HG03571 (cell line): ENCODE data around the gene AGBL1.
"Not testable (repeated sequence)": the region's sequence is repeated elsewhere in the genome, so short reads cannot be mapped to it uniquely, and the experiment has no call there.

Experiments
- ATAC-seq: cut with Tn5 transposase; IDR thresholded peaks from one replicate; pipeline ENCODE4 v1.9.1; 2021; ENCODE audit not compliant: unreplicated experiment

The AGBL1 gene

DNA sequence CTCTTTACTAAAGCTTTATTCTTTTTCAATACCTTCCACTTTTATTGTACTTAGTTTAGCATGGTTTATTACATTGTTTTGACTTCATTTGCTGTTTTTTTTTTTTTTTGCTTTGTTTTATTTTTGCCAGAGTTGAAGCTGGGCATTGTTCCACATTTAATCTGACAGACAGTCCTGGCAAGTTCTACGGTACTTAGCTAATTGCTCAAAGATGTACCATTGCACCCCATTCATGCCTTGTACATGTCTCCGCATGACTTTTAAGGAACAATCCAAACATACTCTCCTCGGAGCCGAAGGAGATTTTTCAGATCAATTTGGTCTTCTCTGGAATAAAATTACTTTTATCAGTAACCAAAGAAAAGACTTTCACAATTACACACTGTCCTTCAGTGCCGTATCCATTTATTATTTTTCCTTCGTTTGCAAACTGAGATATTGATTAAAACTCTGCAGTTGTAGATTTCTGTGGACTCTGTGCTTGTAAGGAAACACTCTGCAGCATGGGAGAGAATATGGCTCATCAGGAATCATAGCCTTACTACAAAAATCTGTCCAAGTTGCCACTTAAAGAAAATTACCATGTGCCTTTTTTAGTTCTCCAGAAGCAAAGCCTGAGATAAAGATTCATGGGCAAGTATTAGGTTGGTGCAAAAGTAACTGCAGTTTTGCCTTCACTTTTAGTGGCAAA lies 952.0 kb downstream of the AGBL1 start:
- ATAC-seq = no peak

GRCh38 chr15:87032295-87032694 lies 952.6 kb downstream of the AGBL1 start:
- no peak for ATAC-seq

- ATAC-seq = no peak
Observed at GRCh38 chr15:87033056-87033455, 953.4 kb downstream of the AGBL1 start.

GRCh38 chr15:87034886-87035285 lies 955.2 kb downstream of the AGBL1 start:
- no peak for ATAC-seq

GRCh38 chr15:87038404-87038803 lies 958.7 kb downstream of the AGBL1 start:
- ATAC-seq = no peak

DNA sequence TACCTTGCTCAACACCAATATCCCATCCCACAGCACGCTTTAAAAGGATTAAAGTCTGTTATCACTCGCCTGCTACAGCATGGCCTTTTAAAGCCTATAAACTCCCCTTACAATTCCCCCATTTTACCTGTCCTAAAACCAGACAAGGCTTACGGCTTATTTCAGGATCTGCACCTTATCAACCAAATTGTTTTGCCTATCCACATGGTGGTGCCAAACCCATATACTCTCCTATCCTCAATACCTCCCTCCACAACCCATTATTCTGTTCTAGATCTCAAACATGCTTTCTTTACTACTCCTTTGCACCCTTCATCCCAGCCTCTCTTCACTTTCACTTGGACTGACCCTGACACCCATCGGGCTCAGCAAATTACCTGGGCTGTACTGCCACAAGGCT lies 962.9 kb downstream of the AGBL1 start:
- ATAC-seq = not testable (repeated sequence)

DNA sequence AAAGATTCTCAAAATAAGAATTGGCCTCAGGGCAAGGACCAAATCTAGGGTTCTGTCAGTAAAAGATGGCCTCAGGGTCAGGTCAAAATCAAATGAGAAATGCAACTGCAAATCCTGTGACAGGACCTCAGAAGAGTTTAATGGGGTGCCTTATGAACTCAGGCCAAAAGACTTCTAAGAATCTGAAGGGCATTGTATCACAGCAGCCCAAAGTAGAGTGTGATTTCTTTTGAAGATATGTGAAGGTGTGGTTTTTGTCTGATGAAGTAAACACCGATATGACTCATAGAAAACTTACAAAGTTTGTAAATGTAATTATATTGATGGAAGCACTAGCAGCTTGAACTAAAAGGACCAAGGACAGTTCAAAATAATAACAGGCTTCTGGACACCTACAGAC lies 966.1 kb downstream of the AGBL1 start:
- ATAC-seq = no peak

DNA sequence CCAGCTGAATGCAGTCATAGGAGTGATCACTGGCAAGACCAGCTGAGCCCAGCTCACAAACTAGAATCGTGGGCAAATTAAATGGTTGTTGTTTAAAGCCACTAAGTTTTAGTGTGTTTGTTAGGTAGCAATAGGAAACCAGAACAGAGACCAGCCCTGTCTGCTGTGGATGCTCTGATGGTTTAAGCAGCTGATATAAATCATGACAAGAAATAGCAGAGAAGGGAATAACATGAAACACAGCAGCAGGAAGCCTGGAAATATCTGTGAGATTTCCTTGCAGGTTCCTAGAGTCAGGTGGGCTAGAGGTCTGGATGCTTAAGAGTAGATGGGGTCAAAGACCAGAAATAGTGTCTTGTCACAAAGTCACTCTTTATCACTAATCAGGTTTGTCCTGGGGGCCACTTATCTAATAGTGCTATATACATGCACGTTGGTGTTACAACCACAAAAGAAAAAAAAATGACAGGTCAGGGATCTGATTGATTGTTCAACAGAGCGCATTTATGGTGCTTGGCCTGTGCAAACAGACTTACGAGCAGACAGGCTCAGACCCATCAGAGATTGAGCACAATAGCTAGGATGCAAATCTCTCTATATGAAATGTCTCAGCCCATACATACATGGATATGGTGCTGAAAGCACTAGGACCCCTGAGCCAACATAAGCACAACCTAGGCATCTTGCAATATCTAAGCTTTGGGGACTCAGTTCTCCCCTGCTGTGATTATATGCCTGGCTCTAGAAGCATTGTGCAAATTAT lies 967.7 kb downstream of the AGBL1 start:
- ATAC-seq = no peak
